HepG2 (cell line): ENCODE data around the gene IRX4. TPM values are rescaled to one million over a fixed set of nuclear protein-coding genes. Genes with fewer than 3 reads are reported as not detected.

Experiments
- ATAC-seq: fragments of 200-7000 bp; cut with Tn5 transposase; 3 replicates; pipeline ENCODE4 v1.9.1; 2020; ENCODE audit warnings: mild to moderate bottlenecking, moderate library complexity
- BruUV-seq: library from RNA; stranded (reverse); fragments of 400-500 nt; replicated peaks from 2 replicates; lab custom pipeline; 2021; lab: Mats Ljungman, UMichigan
- CTCF ChIA-PET: fragments of 300-600 bp; formaldehyde crosslinking; extraction: SDS; loops from one replicate; lab custom pipeline; 2021; ENCODE audit warnings: low total read pairs, inconsistent platforms, low intra/inter-chr PET ratio; lab: Yijun Ruan, JAX
- POLR2A ChIA-PET: fragments of 350-600 bp; sonication (Branson Sonifier 250); formaldehyde crosslinking; loops from one replicate; lab custom pipeline; 2020; ENCODE audit warnings: antibody characterized with exemption, inconsistent platforms; lab: Yijun Ruan, JAX
- DNase-seq: peaks from one replicate; pipeline ENCODE4 v3.0.0-alpha.2; 2015; ENCODE audit warnings: low spot score
- FAIRE-seq: peaks from 3 replicates; lab custom pipeline; 2011; peaks lifted over from hg19 to GRCh38; lab: Jason Lieb, UNC
- H2AFZ ChIP-seq: one replicate; pipeline ENCODE4 v1.6.1; 2011; ENCODE audit warnings: low read length, inconsistent platforms
- H3K27ac ChIP-seq: fragments of 300-600 bp; 3 replicates; pipeline ENCODE4 v1.8.0; 2011; ENCODE audit warnings: mixed run types, mild to moderate bottlenecking, mixed read lengths, low read length, inconsistent platforms; ENCODE audit not compliant: insufficient read depth; ENCODE audit errors: extremely low read length
- H3K27me3 ChIP-seq, 2 experiments: fragments of 200-600 bp in 1 of 2; 2 replicates in 1 of 2; 3 replicates in 1 of 2; pipeline versions ENCODE4 v1.6.0 to v1.8.0; 2011; ENCODE audit warnings: low read length in 2 of 2, mild to moderate bottlenecking in 2 of 2, moderate library complexity in 2 of 2, inconsistent platforms in 1 of 2; ENCODE audit not compliant: insufficient read depth in 2 of 2, control insufficient read depth in 1 of 2
- H3K36me3 ChIP-seq, 2 experiments: fragments of 200-600 bp in 1 of 2; replicated peaks in 1 of 2; 2 replicates in 1 of 2; 3 replicates in 1 of 2; pipeline versions ENCODE4 v1.5.1 to v1.8.0; 2011; ENCODE audit warnings: low read length in 2 of 2, inconsistent platforms in 1 of 2; ENCODE audit not compliant: insufficient read depth in 2 of 2, control insufficient read depth in 1 of 2
- H3K4me1 ChIP-seq: 2 replicates; pipeline ENCODE4 v1.5.1; 2012; ENCODE audit warnings: low read length, inconsistent platforms; ENCODE audit not compliant: insufficient read depth
- H3K4me2 ChIP-seq: 2 replicates; pipeline ENCODE4 v1.6.0; 2011; ENCODE audit warnings: low read depth, low read length, inconsistent platforms
- H3K4me3 ChIP-seq, 3 experiments: fragments of 200-600 bp in 1 of 3; sonication (generic), shearing (Covaris generic) in 1 of 3; replicated peaks in 1 of 3; 2 replicates each; pipeline ENCODE4 v1.5.1; 2011 to 2016; ENCODE audit warnings: low read length in 3 of 3, inconsistent platforms in 2 of 3, low read depth in 2 of 3, mild to moderate bottlenecking in 2 of 3, control low read depth in 1 of 3, mixed read lengths in 1 of 3; ENCODE audit not compliant: insufficient read depth in 1 of 3
- H3K79me2 ChIP-seq: one replicate; pipeline ENCODE4 v1.6.1; 2011; ENCODE audit warnings: low read length, inconsistent platforms; ENCODE audit not compliant: insufficient read depth
- H3K9ac ChIP-seq: 2 replicates; pipeline ENCODE4 v1.6.0; 2011; ENCODE audit warnings: mild to moderate bottlenecking, low read depth, low read length, inconsistent platforms; ENCODE audit not compliant: insufficient read depth
- H3K9me3 ChIP-seq: 2 replicates; pipeline ENCODE4 v1.5.1; 2012; ENCODE audit warnings: mild to moderate bottlenecking, low read length
- H4K20me1 ChIP-seq: 2 replicates; pipeline ENCODE4 v1.6.0; 2011; ENCODE audit warnings: inconsistent platforms, mild to moderate bottlenecking, low read length, moderate library complexity; ENCODE audit not compliant: insufficient read depth
- BCL6 ChIP-seq: IDR thresholded peaks from 2 replicates; pipeline ENCODE4 v1.6.1; 2016; ENCODE audit warnings: missing genetic modification reagents, missing compliant biosample characterization
- NFE2L2 ChIP-seq: fragments of 150-350 bp; IDR thresholded peaks from 2 replicates; pipeline ENCODE4 v1.6.1; 2014; ENCODE audit warnings: low read length
- RFX3 ChIP-seq: IDR thresholded peaks from 2 replicates; pipeline ENCODE4 v1.6.1; 2016; ENCODE audit warnings: missing biosample characterization, missing genetic modification reagents
- TAF15 ChIP-seq: fragments of 200-400 bp; formaldehyde crosslinking; IDR thresholded peaks from one replicate; pipeline ENCODE4 v1.6.1; 2018; ENCODE audit warnings: mild to moderate bottlenecking, low read depth, low read length; ENCODE audit not compliant: poor library complexity, severe bottlenecking
- TEAD2 ChIP-seq: sonication (generic); formaldehyde crosslinking; IDR thresholded peaks from 2 replicates; pipeline ENCODE4 v1.9.0; 2021; ENCODE audit warnings: missing genetic modification reagents
- WGBS: methylation state at CpG from one replicate; pipeline ENCODE4 v1.1.6; 2017; ENCODE audit warnings: low lambda C conversion rate; 5-methylcytosine and 5-hydroxymethylcytosine counted together
- in situ Hi-C: cut with HindIII; loops from 2 replicates; pipeline ENCODE4 v1.10.0; 2017; ENCODE audit warnings: low pct_unique_long_range_greater_than_20kb; ENCODE audit not compliant: extremely low pct_ligation_motif_present
- intact Hi-C: fragments of 100-400 bp; cut with micrococcal nuclease; formaldehyde crosslinking; loops from one replicate; pipeline ENCODE4 v1.10.0; 2022; ENCODE audit not compliant: unreplicated experiment
- polyA plus RNA-seq, 8 experiments: library from polyadenylated mRNA; depleted of rRNA in 3 of 8; stranded (reverse) in 7 of 8; unstranded in 1 of 8; fragments of >200 nt; fragmentation: Illumina TruSeq in 4 of 8; extraction: Trizol in 4 of 8; gene quantifications; 2 replicates each; pipeline versions ENCODE4 v1.2.1 to v1.2.3, GENCODE V29; 2011 to 2016; ENCODE audit warnings: low read depth in 4 of 8, missing spikeins in 1 of 8, mixed read lengths in 1 of 8; ENCODE audit not compliant: insufficient read depth in 1 of 8
- total RNA-seq, 5 experiments: library from RNA; depleted of rRNA; stranded (reverse); fragments of >200 nt; fragmentation: Illumina TruSeq; extraction: Trizol; gene quantifications; 2 replicates each; pipeline ENCODE4 v1.2.3, GENCODE V29; 2016; ENCODE audit warnings: low read depth in 1 of 5
- TF ChIP-seq, protein P1 (sequence below): sonication (generic); formaldehyde crosslinking; IDR thresholded peaks from 2 replicates; pipeline ENCODE4 v1.4.0; 2020; ENCODE audit warnings: mild to moderate bottlenecking, missing genetic modification reagents
- TF ChIP-seq, protein P2 (sequence below): sonication (generic); formaldehyde crosslinking; IDR thresholded peaks from 2 replicates; pipeline ENCODE4 v1.4.0; 2020; ENCODE audit warnings: mild to moderate bottlenecking, missing genetic modification reagents

IRX4 gene
- total and polyA plus RNA-seq, 2 of the 13 experiments (the other 11 are each of a cell fraction or from before 2014, with no cell fraction given), result not detected

DNA sequence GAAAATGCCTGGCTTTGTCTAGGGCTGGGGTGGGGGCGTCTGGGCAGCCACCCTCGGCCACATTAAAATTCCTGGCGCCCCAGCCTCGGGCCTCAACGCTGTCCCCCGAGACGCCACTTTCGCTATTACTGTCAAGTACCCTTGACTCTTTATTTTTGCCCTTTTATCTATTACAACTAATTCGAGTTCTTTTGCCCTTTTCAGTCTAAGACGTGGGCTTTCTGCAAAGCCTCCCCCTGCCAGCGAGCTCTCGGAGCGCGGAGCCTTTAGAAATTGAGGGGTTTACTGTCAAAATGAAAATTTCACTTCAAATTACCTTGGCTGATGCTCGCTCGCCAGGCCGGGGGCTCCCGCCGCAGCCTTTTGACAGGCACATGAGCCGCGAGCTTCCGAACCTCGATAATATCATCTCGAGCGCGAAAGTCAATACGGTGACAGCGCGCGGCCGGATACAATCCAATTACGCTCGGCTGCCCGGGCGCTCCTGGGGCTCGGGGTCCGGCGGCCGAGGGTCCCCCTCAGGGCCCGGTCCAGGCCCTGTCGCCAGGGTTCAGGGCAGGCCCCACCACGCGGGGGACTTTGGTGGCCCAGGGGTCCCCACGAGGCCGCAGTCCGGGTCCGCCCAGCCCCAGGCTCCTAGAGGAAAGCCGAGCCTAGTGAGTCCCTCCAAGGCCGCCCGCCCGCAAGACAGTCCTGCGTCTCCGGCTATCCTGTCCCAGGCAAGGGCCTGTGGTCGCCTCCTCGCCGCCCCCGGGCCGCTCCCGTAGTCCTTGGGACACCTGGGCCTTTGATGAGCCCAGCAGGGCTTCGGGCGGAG lies 6.7 kb downstream of the IRX4 start:
- Histone ChIP-seq H3K4me3 (no peak overlapping the region), H3K9me3 (no peaks in the 10 kb centered on the region), H3K4me2 (no peak overlapping the region), H4K20me1 (no peaks in the 10 kb centered on the region), H3K79me2 (no peaks in the 10 kb centered on the region), H2AFZ (no peak overlapping the region), H3K27ac (no peak overlapping the region), H3K9ac (no peak overlapping the region), H3K36me3 (no peaks in the 10 kb centered on the region), H3K27me3 (peaks cover 6 to 60% of the 10 kb centered on the region in 2 experiments; a peak in 4 of 5 replicates), H3K4me1 (no peaks in the 10 kb centered on the region)
- intact Hi-C loops, result no loop called here
- ChIA-PET POLR2A (no interaction called here), CTCF (no interaction called here)
- DNase-seq (no peak), ATAC-seq (no peak), FAIRE-seq (no peak)
- in situ Hi-C loops, result no loop called here
- WGBS, result 50% methylated on average over 31 of the region's 61 CpGs
- TF ChIP-seq TAF15 (no peak), BCL6 (no peak), RFX3 (CRISPR knock-in tag) (no peak), TEAD2 (no peak), NFE2L2 (no peak)
- TF ChIP-seq, protein P1, sequence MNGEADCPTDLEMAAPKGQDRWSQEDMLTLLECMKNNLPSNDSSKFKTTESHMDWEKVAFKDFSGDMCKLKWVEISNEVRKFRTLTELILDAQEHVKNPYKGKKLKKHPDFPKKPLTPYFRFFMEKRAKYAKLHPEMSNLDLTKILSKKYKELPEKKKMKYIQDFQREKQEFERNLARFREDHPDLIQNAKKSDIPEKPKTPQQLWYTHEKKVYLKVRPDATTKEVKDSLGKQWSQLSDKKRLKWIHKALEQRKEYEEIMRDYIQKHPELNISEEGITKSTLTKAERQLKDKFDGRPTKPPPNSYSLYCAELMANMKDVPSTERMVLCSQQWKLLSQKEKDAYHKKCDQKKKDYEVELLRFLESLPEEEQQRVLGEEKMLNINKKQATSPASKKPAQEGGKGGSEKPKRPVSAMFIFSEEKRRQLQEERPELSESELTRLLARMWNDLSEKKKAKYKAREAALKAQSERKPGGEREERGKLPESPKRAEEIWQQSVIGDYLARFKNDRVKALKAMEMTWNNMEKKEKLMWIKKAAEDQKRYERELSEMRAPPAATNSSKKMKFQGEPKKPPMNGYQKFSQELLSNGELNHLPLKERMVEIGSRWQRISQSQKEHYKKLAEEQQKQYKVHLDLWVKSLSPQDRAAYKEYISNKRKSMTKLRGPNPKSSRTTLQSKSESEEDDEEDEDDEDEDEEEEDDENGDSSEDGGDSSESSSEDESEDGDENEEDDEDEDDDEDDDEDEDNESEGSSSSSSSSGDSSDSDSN (CRISPR knock-in tag), result no peak
- TF ChIP-seq, protein P2, sequence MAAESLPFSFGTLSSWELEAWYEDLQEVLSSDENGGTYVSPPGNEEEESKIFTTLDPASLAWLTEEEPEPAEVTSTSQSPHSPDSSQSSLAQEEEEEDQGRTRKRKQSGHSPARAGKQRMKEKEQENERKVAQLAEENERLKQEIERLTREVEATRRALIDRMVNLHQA (CRISPR knock-in tag), result no peak
- no TSS peak for BruUV-seq
